ENCODE data around the gene FAM180A. TPM values are rescaled to one million over a fixed set of nuclear protein-coding genes. Genes with fewer than 3 reads are reported as not detected.

FAM180A gene
- total RNA-seq, 1 donor from 2014 or later: 0.24 TPM

- TF ChIP-seq, protein P1, sequence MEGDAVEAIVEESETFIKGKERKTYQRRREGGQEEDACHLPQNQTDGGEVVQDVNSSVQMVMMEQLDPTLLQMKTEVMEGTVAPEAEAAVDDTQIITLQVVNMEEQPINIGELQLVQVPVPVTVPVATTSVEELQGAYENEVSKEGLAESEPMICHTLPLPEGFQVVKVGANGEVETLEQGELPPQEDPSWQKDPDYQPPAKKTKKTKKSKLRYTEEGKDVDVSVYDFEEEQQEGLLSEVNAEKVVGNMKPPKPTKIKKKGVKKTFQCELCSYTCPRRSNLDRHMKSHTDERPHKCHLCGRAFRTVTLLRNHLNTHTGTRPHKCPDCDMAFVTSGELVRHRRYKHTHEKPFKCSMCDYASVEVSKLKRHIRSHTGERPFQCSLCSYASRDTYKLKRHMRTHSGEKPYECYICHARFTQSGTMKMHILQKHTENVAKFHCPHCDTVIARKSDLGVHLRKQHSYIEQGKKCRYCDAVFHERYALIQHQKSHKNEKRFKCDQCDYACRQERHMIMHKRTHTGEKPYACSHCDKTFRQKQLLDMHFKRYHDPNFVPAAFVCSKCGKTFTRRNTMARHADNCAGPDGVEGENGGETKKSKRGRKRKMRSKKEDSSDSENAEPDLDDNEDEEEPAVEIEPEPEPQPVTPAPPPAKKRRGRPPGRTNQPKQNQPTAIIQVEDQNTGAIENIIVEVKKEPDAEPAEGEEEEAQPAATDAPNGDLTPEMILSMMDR (IDR thresholded peaks at IDR 0.05): no peak
- Mint-ChIP-seq H3K9me3 (ENCODE audit: unreplicated experiment) (no peaks in the 10 kb centered on the region), H3K36me3 (ENCODE audit: unreplicated experiment) (no peaks in the 10 kb centered on the region), H3K27me3 (ENCODE audit: unreplicated experiment) (no peaks in the 10 kb centered on the region), H3K27ac (ENCODE audit: unreplicated experiment) (no peak overlapping the region), H3K4me1 (ENCODE audit: unreplicated experiment) (peaks cover 39% of the 10 kb centered on the region), H3K4me3 (ENCODE audit: unreplicated experiment) (no peak overlapping the region)
- DNase-seq (ENCODE audit: extremely low spot score, unreplicated experiment): no peak
These were observed 32.9 kb downstream of the FAM180A start for GRCh38 chr7:135715673-135716072.

DNA sequence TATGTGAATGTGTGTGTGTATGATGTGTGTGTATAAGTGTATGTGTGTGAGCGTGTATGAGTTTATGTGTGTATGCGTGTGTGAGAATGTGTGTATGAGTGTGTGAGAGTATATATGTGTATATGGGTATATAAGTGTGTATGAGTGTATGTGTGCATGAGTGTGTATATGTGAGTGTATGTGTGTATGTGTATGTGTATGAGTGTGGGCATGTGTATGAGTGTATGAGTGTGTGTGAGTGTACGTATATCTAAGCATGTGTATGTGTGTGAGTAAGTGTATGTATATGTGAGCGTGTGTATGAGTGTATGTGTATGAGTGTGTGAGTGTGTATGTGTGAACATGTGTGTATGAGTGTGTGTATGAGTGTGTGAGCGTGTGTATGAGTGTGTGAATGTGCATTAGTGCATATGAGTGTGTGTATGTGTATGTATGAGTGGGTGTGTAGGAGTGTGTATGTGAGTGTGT lies 33.5 kb downstream of the FAM180A start:
- Mint-ChIP-seq H3K4me3 (ENCODE audit: unreplicated experiment) (no peak overlapping the region), H3K9me3 (ENCODE audit: unreplicated experiment) (no peaks in the 10 kb centered on the region), H3K36me3 (ENCODE audit: unreplicated experiment) (no peaks in the 10 kb centered on the region), H3K27me3 (ENCODE audit: unreplicated experiment) (no peaks in the 10 kb centered on the region), H3K4me1 (ENCODE audit: unreplicated experiment) (peaks cover 39% of the 10 kb centered on the region), H3K27ac (ENCODE audit: unreplicated experiment) (no peak overlapping the region)
- TF ChIP-seq, protein P1 (IDR thresholded peaks at IDR 0.05): no peak
- DNase-seq (ENCODE audit: extremely low spot score, unreplicated experiment): no peak

DNA sequence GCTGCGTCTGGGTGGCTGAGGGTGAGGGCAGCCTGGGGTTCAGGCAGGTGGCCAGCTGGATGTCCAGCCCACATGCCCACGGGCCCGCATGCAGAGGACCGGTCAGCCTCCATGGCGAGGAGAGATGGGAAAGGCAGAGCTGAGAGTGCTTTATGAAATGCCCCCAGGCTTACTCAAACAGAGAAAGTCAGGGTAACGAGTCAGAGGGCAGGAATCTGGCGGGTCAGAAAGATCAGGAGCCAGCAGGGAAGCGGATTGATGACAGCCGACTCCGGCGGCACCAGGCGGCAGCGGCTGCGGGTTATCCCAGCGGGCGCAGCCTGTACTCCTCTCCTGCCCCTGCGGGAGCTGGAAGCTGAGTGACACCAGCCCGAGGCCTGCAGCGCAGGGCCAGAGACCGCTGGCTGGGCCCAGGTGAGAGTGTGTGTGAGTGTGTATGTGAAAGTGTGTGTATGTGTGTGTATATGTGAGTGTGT lies 34.0 kb downstream of the FAM180A start:
- no peaks in the 10 kb centered on the region for H3K36me3 Mint-ChIP-seq (ENCODE audit: unreplicated experiment)
- H3K27ac Mint-ChIP-seq (ENCODE audit: unreplicated experiment): no peak overlapping the region
- H3K27me3 Mint-ChIP-seq (ENCODE audit: unreplicated experiment): no peaks in the 10 kb centered on the region
- H3K4me3 Mint-ChIP-seq (ENCODE audit: unreplicated experiment): no peak overlapping the region
- DNase-seq (ENCODE audit: extremely low spot score, unreplicated experiment): no peak
- TF ChIP-seq, protein P1 (IDR thresholded peaks at IDR 0.05): no peak
- H3K4me1 Mint-ChIP-seq (ENCODE audit: unreplicated experiment): peaks cover 35% of the 10 kb centered on the region
- H3K9me3 Mint-ChIP-seq (ENCODE audit: unreplicated experiment): no peaks in the 10 kb centered on the region

- Mint-ChIP-seq H3K9me3 (ENCODE audit: unreplicated experiment) (no peaks in the 10 kb centered on the region), H3K4me1 (ENCODE audit: unreplicated experiment) (peaks cover 31% of the 10 kb centered on the region), H3K27me3 (ENCODE audit: unreplicated experiment) (no peaks in the 10 kb centered on the region), H3K27ac (ENCODE audit: unreplicated experiment) (no peak overlapping the region), H3K4me3 (ENCODE audit: unreplicated experiment) (peak overlapping the region; percentile 15), H3K36me3 (ENCODE audit: unreplicated experiment) (no peaks in the 10 kb centered on the region)
- no peak for DNase-seq (ENCODE audit: extremely low spot score, unreplicated experiment)
- TF ChIP-seq, protein P1 (IDR thresholded peaks at IDR 0.05): no peak
These were observed 34.7 kb downstream of the FAM180A start for GRCh38 chr7:135713836-135714470.

DNA sequence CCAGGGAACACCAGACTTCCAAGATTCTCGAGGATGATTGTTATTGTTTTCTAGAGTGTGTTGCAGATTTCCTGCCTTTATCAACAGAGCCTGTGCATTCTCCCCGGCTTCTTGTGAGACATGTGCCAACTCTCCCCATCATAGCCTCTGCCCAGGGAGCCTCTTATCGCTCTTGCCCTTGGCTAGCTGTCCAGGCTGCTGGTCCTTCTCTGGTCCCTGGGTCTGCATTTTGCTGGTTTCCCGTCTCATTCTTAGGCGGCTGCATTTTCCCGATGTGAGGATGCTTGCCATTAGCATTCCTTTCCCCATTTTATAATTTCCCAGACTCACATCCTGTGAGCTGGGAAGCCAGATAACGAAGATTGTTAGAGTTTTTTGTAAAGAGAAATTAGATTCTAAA lies 35.8 kb downstream of the FAM180A start:
- H3K4me3 Mint-ChIP-seq (ENCODE audit: unreplicated experiment): no peak overlapping the region
- peaks cover 29% of the 10 kb centered on the region for H3K4me1 Mint-ChIP-seq (ENCODE audit: unreplicated experiment)
- TF ChIP-seq, protein P1 (IDR thresholded peaks at IDR 0.05): no peak
- H3K9me3 Mint-ChIP-seq (ENCODE audit: unreplicated experiment): no peaks in the 10 kb centered on the region
- H3K36me3 Mint-ChIP-seq (ENCODE audit: unreplicated experiment): no peaks in the 10 kb centered on the region
- peak overlapping the region; percentile 32 for H3K27ac Mint-ChIP-seq (ENCODE audit: unreplicated experiment)
- H3K27me3 Mint-ChIP-seq (ENCODE audit: unreplicated experiment): no peaks in the 10 kb centered on the region
- DNase-seq (ENCODE audit: extremely low spot score, unreplicated experiment): no peak

Measured in osteocyte (in vitro differentiated cells).